CD14-positive monocyte (primary cell): ENCODE measurements around the gene CCDC34. TPM values are rescaled to one million over a fixed set of nuclear protein-coding genes. Genes with fewer than 3 reads are reported as not detected.

Experiments
- DNase-seq, 3 donors: peaks; one replicate each; pipeline ENCODE4 v3.0.0-alpha.2; 2011 to 2022
- H2AFZ ChIP-seq: 2 replicates; pipeline ENCODE4 v1.6.0; 2012; ENCODE audit warnings: mild to moderate bottlenecking, low read depth, low read length, inconsistent platforms; ENCODE audit not compliant: insufficient read depth, poor library complexity, severe bottlenecking
- H3K27ac ChIP-seq, 2 donors: 1 replicate in 1 of 2; 2 replicates in 1 of 2; pipeline ENCODE4 v1.5.1; 2012 to 2013; ENCODE audit warnings: low read length in 2 of 2, control low read depth in 1 of 2, inconsistent platforms in 1 of 2, low read depth in 1 of 2, mild to moderate bottlenecking in 1 of 2
- H3K27me3 ChIP-seq, 2 donors: one replicate each; pipeline versions ENCODE4 v1.6.0 to v1.6.1; 2011 to 2013; ENCODE audit warnings: low read length in 2 of 2; ENCODE audit not compliant: control insufficient read depth in 2 of 2, insufficient read depth in 2 of 2
- H3K36me3 ChIP-seq, 2 donors: replicated peaks in 1 of 2; 1 replicate in 1 of 2; 2 replicates in 1 of 2; pipeline versions ENCODE4 v1.5.1 to v1.6.1; 2012 to 2013; ENCODE audit warnings: low read length in 2 of 2, control low read depth in 1 of 2, inconsistent platforms in 1 of 2, mild to moderate bottlenecking in 1 of 2; ENCODE audit not compliant: insufficient read depth in 2 of 2, control insufficient read depth in 1 of 2
- H3K4me1 ChIP-seq, 2 donors: 1 replicate in 1 of 2; 2 replicates in 1 of 2; pipeline versions ENCODE4 v1.5.1 to v1.6.1; 2012 to 2013; ENCODE audit warnings: low read length in 2 of 2, control low read depth in 1 of 2, inconsistent platforms in 1 of 2, mild to moderate bottlenecking in 1 of 2, moderate library complexity in 1 of 2; ENCODE audit not compliant: insufficient read depth in 2 of 2, control insufficient read depth in 1 of 2
- H3K4me2 ChIP-seq: replicated peaks from 2 replicates; pipeline ENCODE3; 2012; ENCODE audit warnings: low read length, moderate library complexity, mild to moderate bottlenecking; ENCODE audit not compliant: poor library complexity, severe bottlenecking; ENCODE audit errors: extremely low read depth
- H3K4me3 ChIP-seq, 3 experiments: fragments of 200-600 bp in 1 of 3; sonication (generic) in 1 of 3; replicated peaks in 1 of 3; 1 replicate in 2 of 3; 2 replicates in 1 of 3; pipeline ENCODE4 v1.5.1; 2011 to 2013; ENCODE audit warnings: low read length in 3 of 3, mild to moderate bottlenecking in 3 of 3, control low read depth in 2 of 3, low read depth in 2 of 3, inconsistent platforms in 1 of 3, moderate library complexity in 1 of 3
- H3K79me2 ChIP-seq: 2 replicates; pipeline ENCODE4 v1.6.0; 2012; ENCODE audit warnings: mild to moderate bottlenecking, control low read depth, inconsistent platforms, low read length, moderate library complexity; ENCODE audit not compliant: insufficient read depth
- H3K9ac ChIP-seq: 2 replicates; pipeline ENCODE4 v1.6.0; 2017; ENCODE audit warnings: low read length, mild to moderate bottlenecking; ENCODE audit not compliant: insufficient read depth, poor library complexity, severe bottlenecking
- H3K9me3 ChIP-seq, 2 donors: replicated peaks in 1 of 2; 1 replicate in 1 of 2; 2 replicates in 1 of 2; pipeline versions ENCODE4 v1.5.1 to v1.6.1; 2012 to 2013; ENCODE audit warnings: low read length in 2 of 2, control low read depth in 1 of 2; ENCODE audit not compliant: control insufficient read depth in 1 of 2, insufficient read depth in 1 of 2
- H4K20me1 ChIP-seq: 2 replicates; pipeline ENCODE4 v1.6.0; 2012; ENCODE audit warnings: mild to moderate bottlenecking, low read length, control low read depth, moderate library complexity; ENCODE audit not compliant: insufficient read depth
- H3K27ac Mint-ChIP-seq, 7 donors: one replicate each; pipeline ENCODE4 v1.8.0; 2020; ENCODE audit warnings: mild to moderate bottlenecking in 7 of 7, mixed read lengths in 7 of 7, moderate library complexity in 6 of 7, inconsistent platforms in 2 of 7
- H3K27me3 Mint-ChIP-seq, 3 donors: one replicate each; pipeline ENCODE4 v1.8.0; 2021 to 2022; ENCODE audit warnings: low read depth in 3 of 3, mild to moderate bottlenecking in 3 of 3, mixed read lengths in 3 of 3, moderate library complexity in 3 of 3, inconsistent platforms in 1 of 3
- H3K36me3 Mint-ChIP-seq, 2 donors: one replicate each; pipeline ENCODE4 v1.8.0; 2020; ENCODE audit warnings: mixed read lengths in 2 of 2, inconsistent platforms in 1 of 2, mild to moderate bottlenecking in 1 of 2
- H3K4me1 Mint-ChIP-seq: one replicate; pipeline ENCODE4 v1.8.0; 2020; ENCODE audit warnings: mild to moderate bottlenecking, mixed read lengths
- H3K4me3 Mint-ChIP-seq, 2 donors: one replicate each; pipeline ENCODE4 v1.8.0; 2020; ENCODE audit warnings: mild to moderate bottlenecking in 2 of 2, mixed read lengths in 2 of 2, moderate library complexity in 1 of 2
- H3K9me3 Mint-ChIP-seq, 7 donors: one replicate each; pipeline ENCODE4 v1.8.0; 2020 to 2022; ENCODE audit warnings: mixed read lengths in 7 of 7, mild to moderate bottlenecking in 6 of 7, moderate library complexity in 6 of 7, inconsistent platforms in 2 of 7
- WGBS: methylation state at CpG from one replicate; pipeline ENCODE4 v1.1.5; 2013; ENCODE audit warnings: missing lambda C conversion rate; ENCODE audit not compliant: insufficient coverage; 5-methylcytosine and 5-hydroxymethylcytosine counted together
- intact Hi-C, 2 donors: fragments of 100-400 bp; cut with micrococcal nuclease; formaldehyde crosslinking; loops; one replicate each; pipeline versions ENCODE4 v1.15.0 to v1.15.1; 2023
- polyA plus RNA-seq, 3 donors: library from polyadenylated mRNA; depleted of rRNA in 1 of 3; unstranded in 2 of 3; stranded (reverse) in 1 of 3; fragments of 300-500 nt in 2 of 3; fragments of >200 nt in 1 of 3; fragmentation: Illumina TruSeq in 2 of 3; gene quantifications; 1 replicate in 2 of 3; 2 replicates in 1 of 3; pipeline ENCODE4 v1.2.3, GENCODE V29; 2012 to 2021
- TF ChIP-seq, protein P1 (sequence below): fragments of 200-600 bp; IDR thresholded peaks from one replicate; pipeline ENCODE4 v1.8.0; 2022; ENCODE audit warnings: antibody characterized with exemption, mild to moderate bottlenecking

The CCDC34 gene
- polyA plus RNA-seq, 3 donors = 0.08 to 0.11 (median 0.11) TPM

GRCh38 chr11:27313157-27313821 lies 49.7 kb downstream of the CCDC34 start:
- Mint-ChIP-seq H3K27me3 (peaks cover 0 to 2% (median 1%) of the 10 kb centered on the region in 3 donors), H3K9me3 (peaks cover 0 to 4% (median 0%) of the 10 kb centered on the region in 7 donors), H3K4me1 (no peaks in the 10 kb centered on the region), H3K4me3 (no peak overlapping the region), H3K27ac (no peak overlapping the region), H3K36me3 (no peaks in the 10 kb centered on the region)
- no peak overlapping the region for H3K9ac ChIP-seq
- no peaks in the 10 kb centered on the region for H3K79me2 ChIP-seq
- no peaks in the 10 kb centered on the region for H4K20me1 ChIP-seq
- intact Hi-C loops = no loop called here
- no peak for DNase-seq
- H3K27ac ChIP-seq = no peak overlapping the region
- H3K4me2 ChIP-seq = no peak overlapping the region
- H3K9me3 ChIP-seq = no peaks in the 10 kb centered on the region
- H3K4me3 ChIP-seq = no peak overlapping the region
- H3K36me3 ChIP-seq = no peaks in the 10 kb centered on the region
- H2AFZ ChIP-seq = no peak overlapping the region
- H3K4me1 ChIP-seq = no peaks in the 10 kb centered on the region
- TF ChIP-seq, protein P1, sequence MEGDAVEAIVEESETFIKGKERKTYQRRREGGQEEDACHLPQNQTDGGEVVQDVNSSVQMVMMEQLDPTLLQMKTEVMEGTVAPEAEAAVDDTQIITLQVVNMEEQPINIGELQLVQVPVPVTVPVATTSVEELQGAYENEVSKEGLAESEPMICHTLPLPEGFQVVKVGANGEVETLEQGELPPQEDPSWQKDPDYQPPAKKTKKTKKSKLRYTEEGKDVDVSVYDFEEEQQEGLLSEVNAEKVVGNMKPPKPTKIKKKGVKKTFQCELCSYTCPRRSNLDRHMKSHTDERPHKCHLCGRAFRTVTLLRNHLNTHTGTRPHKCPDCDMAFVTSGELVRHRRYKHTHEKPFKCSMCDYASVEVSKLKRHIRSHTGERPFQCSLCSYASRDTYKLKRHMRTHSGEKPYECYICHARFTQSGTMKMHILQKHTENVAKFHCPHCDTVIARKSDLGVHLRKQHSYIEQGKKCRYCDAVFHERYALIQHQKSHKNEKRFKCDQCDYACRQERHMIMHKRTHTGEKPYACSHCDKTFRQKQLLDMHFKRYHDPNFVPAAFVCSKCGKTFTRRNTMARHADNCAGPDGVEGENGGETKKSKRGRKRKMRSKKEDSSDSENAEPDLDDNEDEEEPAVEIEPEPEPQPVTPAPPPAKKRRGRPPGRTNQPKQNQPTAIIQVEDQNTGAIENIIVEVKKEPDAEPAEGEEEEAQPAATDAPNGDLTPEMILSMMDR = no peak
- 100% methylated on average over 1 of the region's 2 CpGs for WGBS
- no peaks in the 10 kb centered on the region for H3K27me3 ChIP-seq

- WGBS = no CpG with 5 or more reads among the region's 2 CpGs
Observed at GRCh38 chr11:27312110-27312509, 50.9 kb downstream of the CCDC34 start.

More at GRCh38 chr11:27312110-27312509, 50.9 kb downstream of the CCDC34 start:
- Histone ChIP-seq H3K4me1 (no peaks in the 10 kb centered on the region), H2AFZ (no peak overlapping the region), H3K4me2 (no peak overlapping the region), H4K20me1 (no peaks in the 10 kb centered on the region), H3K27ac (no peak overlapping the region), H3K36me3 (no peaks in the 10 kb centered on the region), H3K4me3 (no peak overlapping the region), H3K9ac (no peak overlapping the region), H3K27me3 (no peaks in the 10 kb centered on the region), H3K9me3 (no peaks in the 10 kb centered on the region), H3K79me2 (no peaks in the 10 kb centered on the region)
- H3K4me3 Mint-ChIP-seq = no peak overlapping the region
- H3K36me3 Mint-ChIP-seq = no peaks in the 10 kb centered on the region
- H3K27me3 Mint-ChIP-seq = peaks cover 0 to 2% (median 1%) of the 10 kb centered on the region in 3 donors
- intact Hi-C loops = no loop called here
- no peak for DNase-seq
- H3K27ac Mint-ChIP-seq = no peak overlapping the region
- TF ChIP-seq, protein P1 = no peak
- peaks cover 0 to 3% (median 0%) of the 10 kb centered on the region in 7 donors for H3K9me3 Mint-ChIP-seq
- H3K4me1 Mint-ChIP-seq = no peaks in the 10 kb centered on the region
